ENCODE data around the gene SRMS.

SRMS gene

DNA sequence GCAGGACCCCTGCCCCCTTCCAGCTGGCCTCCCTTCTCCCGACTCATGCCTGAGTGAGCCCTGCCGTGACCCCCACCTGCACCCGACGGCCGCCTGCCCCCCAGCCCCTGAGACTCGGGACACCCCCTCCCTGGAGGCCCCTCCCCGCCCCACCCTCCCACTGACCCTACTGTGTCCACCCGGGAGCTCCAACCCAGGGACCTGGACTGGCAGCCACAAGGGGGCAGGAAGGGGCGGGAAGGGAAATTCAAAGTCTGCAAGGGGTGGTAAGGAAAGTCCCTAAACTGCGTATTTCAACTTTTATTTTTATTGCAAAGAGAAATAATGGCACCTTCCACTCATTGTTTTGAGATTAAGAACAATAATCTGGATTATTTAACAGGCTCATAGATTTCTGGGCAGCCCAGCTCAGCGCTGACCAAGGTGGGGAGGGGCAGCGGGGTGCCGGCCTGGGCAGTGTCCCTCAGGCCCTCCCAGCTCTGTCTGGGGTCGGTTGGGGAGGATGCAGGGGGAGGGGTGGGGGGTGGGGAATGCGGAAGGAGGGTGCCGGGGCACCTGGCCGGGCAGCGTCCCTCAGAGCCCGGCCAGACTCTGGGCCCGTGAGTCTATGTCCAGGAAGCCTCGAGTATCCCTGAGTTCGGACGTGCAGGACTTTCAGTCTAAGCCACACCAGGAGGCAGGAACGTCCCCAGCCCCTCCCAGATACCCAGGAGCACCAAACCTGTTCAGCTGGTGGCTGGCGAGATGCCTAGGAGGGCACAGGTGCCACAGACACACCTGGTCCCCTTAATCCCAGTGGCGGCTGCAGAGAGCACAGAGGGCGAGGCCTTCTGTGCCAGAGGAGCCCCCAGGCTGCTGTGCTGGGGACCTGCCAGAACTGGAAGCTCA is 9.1 kb downstream of the SRMS start:
- H3K9ac ChIP-seq (ENCODE audit: low read depth, low read length), result no peak overlapping the region
- no peaks in the 10 kb centered on the region for H3K27me3 ChIP-seq (ENCODE audit: insufficient read depth, low read length)
- H3K36me3 ChIP-seq (ENCODE audit: insufficient read depth, low read length), result no peaks in the 10 kb centered on the region
- H3K9me3 ChIP-seq (ENCODE audit: insufficient read depth, low read depth, low read length), result no peaks in the 10 kb centered on the region
- WGBS, result 61% methylated on average over 21 of the region's 27 CpGs
- H3K27ac ChIP-seq (ENCODE audit: low read depth, low read length), result no peak overlapping the region
- H3K4me3 ChIP-seq (ENCODE audit: low read length), result peak overlapping the region; percentile 49
- no peaks in the 10 kb centered on the region for H3K4me1 ChIP-seq (ENCODE audit: insufficient read depth, low read length)

DNA sequence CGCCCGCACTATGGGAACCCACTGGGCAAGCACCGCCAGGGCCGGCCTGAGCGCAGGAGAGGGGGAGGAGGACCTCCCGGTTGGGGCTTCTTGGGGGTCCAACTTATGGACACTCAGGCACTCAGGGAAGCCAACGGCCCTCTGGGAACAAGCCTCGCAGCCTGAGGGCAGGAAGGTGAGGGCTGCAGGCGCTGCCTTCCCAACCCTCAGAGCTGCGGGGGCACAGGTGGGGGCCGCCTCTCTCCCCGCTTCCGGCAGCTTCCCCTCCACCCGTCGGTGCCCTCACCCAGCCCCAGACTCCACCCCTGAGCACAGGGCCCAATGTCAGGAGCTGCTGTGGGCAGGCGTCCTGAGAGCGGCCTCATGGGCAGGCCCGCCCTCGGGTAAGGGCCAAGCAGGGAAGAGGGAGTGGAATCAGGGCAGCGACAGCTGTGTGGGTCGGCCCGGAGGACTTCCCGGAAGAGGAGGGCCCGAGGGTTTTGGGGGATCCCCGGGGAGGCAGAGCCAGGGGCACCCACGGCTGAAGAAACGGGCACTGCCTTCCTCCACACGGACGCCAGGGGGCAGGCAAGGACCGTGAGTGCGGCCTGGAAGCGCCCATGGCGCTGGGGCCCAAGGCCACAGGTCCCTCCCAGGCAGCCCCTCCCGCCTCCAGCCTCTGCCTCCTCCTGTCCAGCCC is 9.9 kb downstream of the SRMS start:
- Histone ChIP-seq H3K27me3 (ENCODE audit: insufficient read depth, low read length) (no peaks in the 10 kb centered on the region), H3K27ac (ENCODE audit: low read depth, low read length) (peak overlapping the region; percentile 25; the same call in 1 of the 2 replicates), H3K9me3 (ENCODE audit: insufficient read depth, low read depth, low read length) (no peaks in the 10 kb centered on the region), H3K4me1 (ENCODE audit: insufficient read depth, low read length) (no peaks in the 10 kb centered on the region), H3K36me3 (ENCODE audit: insufficient read depth, low read length) (no peaks in the 10 kb centered on the region), H3K9ac (ENCODE audit: low read depth, low read length) (peak overlapping the region; percentile 53; the same call in 1 of the 2 replicates), H3K4me3 (ENCODE audit: low read length) (peak overlapping the region; percentile 49)
- 26% methylated on average over 34 of the region's 34 CpGs for WGBS

DNA sequence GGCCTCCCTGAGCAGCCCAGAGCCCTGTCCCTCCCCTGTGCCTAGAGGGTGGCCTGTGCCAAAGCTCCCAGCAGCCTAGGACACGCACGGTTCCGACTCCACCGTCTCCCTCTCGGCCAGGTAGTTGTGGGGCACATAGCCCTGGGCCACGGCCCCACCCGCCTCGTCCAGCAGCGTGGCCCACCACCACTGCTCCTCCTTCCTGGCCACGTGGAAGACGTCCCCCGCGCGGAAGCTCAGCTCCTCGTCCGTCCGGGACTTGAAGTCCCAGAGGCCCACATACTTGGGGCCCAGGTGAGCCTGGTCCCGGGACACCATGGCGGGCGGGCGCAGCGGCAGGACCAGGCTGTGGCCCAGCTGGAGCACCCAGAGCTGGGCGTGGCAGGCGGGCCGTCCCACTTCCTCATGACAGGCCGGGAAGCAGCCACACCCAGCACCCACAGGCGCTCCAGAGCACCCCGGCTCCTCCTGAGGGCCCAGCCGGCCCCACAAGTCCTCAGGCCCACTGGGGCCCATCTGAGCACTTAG is 10.5 kb downstream of the SRMS start, which contains the start of gene PTK6:
TSS of gene PTK6 (minus strand) at position 380 of the 528 bp plus-strand sequence. CDS start at position 318, 62 bp downstream.
- H3K4me3 ChIP-seq (ENCODE audit: low read length), result peak within 1 kb of the TSS; percentile 49
- H3K4me1 ChIP-seq (ENCODE audit: insufficient read depth, low read length), result no peaks in the 10 kb centered on the region
- H3K36me3 ChIP-seq (ENCODE audit: insufficient read depth, low read length), result no peaks in the 10 kb centered on the region
- no peaks in the 10 kb centered on the region for H3K27me3 ChIP-seq (ENCODE audit: insufficient read depth, low read length)
- H3K27ac ChIP-seq (ENCODE audit: low read depth, low read length), result peak within 1 kb of the TSS; percentile 25; the same call in 1 of the 2 replicates
- H3K9me3 ChIP-seq (ENCODE audit: insufficient read depth, low read depth, low read length), result no peaks in the 10 kb centered on the region
- WGBS, result 92% methylated on average over 29 of the region's 29 CpGs
- H3K9ac ChIP-seq (ENCODE audit: low read depth, low read length), result peak within 1 kb of the TSS; percentile 53; the same call in 1 of the 2 replicates

DNA sequence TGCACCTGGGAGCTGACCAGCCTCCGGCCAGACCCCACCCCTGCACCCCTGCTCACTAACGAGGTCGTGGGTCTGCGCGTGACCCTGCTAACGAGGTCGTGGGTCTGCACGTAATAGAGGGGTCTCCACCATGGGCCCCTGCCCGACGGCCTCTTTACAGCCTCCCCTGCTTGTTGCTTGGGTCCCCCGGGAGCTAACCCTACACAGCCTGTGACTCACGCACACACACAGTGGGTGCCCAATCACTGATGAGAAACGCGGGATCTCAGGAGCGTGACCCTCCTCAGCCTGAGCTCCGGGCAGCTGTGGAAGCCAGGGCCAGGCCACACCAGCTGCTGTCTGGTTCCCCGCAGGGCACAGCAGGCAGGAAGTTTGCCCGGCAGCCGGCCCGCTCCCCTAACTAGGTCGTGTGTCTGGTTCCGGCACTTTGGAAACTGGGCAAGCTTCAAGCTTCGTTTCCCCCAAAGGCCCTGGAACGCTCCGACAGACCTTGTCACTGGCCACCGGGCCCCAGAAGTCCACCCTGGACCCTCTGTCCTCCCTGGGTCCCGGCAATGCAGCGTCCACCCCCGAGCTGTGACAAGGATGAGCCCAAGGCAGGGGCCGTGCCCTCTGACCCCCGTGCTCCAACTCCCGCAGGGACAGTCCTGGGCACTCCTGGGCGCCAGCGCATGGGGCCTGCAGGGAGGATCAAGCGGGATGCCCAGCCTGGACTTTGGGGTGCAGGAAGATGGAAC is 11.1 kb downstream of the SRMS start:
- Histone ChIP-seq H3K9me3 (ENCODE audit: insufficient read depth, low read depth, low read length) (no peaks in the 10 kb centered on the region), H3K27ac (ENCODE audit: low read depth, low read length) (no peak overlapping the region), H3K4me1 (ENCODE audit: insufficient read depth, low read length) (no peaks in the 10 kb centered on the region), H3K27me3 (ENCODE audit: insufficient read depth, low read length) (no peaks in the 10 kb centered on the region), H3K9ac (ENCODE audit: low read depth, low read length) (no peak overlapping the region), H3K4me3 (ENCODE audit: low read length) (no peak overlapping the region), H3K36me3 (ENCODE audit: insufficient read depth, low read length) (no peaks in the 10 kb centered on the region)
- WGBS, result 89% methylated on average over 35 of the region's 35 CpGs

DNA sequence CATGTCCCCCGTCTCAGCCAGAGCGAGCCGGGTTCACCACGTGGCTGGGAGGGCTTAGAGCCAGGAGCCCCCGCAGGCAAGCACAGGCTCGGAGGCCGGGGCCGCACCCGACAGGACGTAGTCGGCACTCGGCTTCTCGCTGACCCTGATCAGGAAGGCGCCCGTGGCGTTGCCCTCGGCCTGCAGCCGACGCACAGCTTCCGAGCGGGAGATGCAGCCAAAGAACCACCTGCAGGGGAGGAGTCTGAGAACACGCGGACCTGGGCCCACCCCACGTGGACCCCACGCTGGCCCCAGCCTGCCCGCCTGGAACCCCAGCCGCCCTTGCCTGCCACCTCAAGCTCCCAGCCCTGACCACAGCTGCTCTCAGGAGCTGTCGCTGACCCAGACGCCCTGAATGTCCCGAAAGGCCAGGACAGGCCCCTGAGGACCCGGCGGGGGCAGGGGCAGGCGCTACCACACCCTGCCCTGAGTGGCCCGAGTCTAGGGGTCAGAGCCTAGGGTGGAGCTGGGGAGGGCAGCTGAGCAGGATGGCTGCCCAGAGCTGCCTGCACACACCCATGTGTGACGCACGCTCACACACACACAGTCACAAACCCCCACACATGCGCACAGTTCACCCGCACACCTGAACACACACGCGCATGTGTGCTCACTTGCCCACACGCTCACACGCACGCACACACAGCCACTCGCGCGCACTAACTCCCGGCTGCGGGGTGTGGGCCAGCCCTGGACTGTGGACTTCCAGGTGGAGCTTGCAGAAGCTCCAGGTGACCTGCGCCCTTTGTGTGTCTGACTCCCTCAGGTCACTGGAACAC is 12.5 kb downstream of the SRMS start:
- Histone ChIP-seq H3K27me3 (ENCODE audit: insufficient read depth, low read length) (no peaks in the 10 kb centered on the region), H3K27ac (ENCODE audit: low read depth, low read length) (no peak overlapping the region), H3K36me3 (ENCODE audit: insufficient read depth, low read length) (no peaks in the 10 kb centered on the region), H3K9me3 (ENCODE audit: insufficient read depth, low read depth, low read length) (no peaks in the 10 kb centered on the region), H3K4me3 (ENCODE audit: low read length) (no peak overlapping the region), H3K4me1 (ENCODE audit: insufficient read depth, low read length) (no peaks in the 10 kb centered on the region), H3K9ac (ENCODE audit: low read depth, low read length) (no peak overlapping the region)
- 91% methylated on average over 49 of the region's 49 CpGs for WGBS

DNA sequence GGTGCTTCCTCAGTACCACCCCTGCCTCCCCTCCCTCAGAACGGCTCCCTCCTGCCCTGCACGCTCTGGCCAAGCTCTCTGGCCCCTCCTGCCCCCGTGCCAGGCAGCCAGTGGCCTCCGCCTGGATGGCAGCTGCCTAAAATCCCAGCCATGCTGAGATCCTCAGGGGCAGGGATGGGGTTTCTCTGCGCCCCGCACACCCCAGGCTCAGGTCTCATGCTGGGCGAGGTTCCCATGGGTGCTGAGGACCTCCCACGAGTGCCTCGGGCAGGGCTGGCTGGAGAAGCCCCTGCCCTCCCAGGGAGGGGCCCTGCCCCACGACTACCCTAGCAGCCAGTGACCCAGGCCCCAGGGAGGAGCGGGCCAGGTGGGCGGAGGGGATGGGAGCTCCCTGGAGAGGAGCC is 13.1 kb downstream of the SRMS start:
- Histone ChIP-seq H3K4me1 (ENCODE audit: insufficient read depth, low read length) (no peaks in the 10 kb centered on the region), H3K27ac (ENCODE audit: low read depth, low read length) (no peak overlapping the region), H3K9ac (ENCODE audit: low read depth, low read length) (no peak overlapping the region), H3K4me3 (ENCODE audit: low read length) (no peak overlapping the region), H3K36me3 (ENCODE audit: insufficient read depth, low read length) (no peaks in the 10 kb centered on the region), H3K27me3 (ENCODE audit: insufficient read depth, low read length) (no peaks in the 10 kb centered on the region), H3K9me3 (ENCODE audit: insufficient read depth, low read depth, low read length) (no peaks in the 10 kb centered on the region)
- 91% methylated on average over 12 of the region's 12 CpGs for WGBS

DNA sequence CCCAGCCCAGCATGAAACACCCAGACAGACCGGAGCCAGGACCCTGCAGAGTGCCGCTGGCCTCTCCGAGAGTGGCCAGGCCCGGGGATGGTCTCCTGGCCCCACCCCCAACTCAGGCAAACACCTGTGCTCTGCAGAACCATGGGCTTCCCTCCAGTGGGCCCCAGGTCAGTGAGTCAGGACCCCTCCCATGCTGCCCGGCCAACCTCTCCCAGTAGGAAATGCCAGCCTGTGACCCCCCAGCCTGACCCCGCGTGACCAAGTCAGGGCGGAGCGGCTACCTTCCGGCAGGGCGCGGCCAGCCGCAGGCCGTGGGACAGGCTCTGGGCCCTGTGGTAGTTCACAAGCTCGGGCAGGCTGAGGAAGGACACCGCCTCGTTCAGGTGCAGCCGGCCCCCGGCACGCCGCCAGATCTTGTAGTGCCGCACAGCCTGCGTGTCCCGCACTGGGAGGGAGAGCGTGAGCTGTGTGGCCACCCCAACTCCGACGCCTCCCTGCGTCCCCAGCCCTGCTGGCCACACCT is 13.6 kb downstream of the SRMS start:
- WGBS, result 92% methylated on average over 28 of the region's 28 CpGs
- H3K36me3 ChIP-seq (ENCODE audit: insufficient read depth, low read length), result no peaks in the 10 kb centered on the region
- H3K9me3 ChIP-seq (ENCODE audit: insufficient read depth, low read depth, low read length), result no peaks in the 10 kb centered on the region
- H3K4me1 ChIP-seq (ENCODE audit: insufficient read depth, low read length), result no peaks in the 10 kb centered on the region
- no peak overlapping the region for H3K27ac ChIP-seq (ENCODE audit: low read depth, low read length)
- H3K4me3 ChIP-seq (ENCODE audit: low read length), result no peak overlapping the region
- H3K27me3 ChIP-seq (ENCODE audit: insufficient read depth, low read length), result no peaks in the 10 kb centered on the region
- no peak overlapping the region for H3K9ac ChIP-seq (ENCODE audit: low read depth, low read length)

DNA sequence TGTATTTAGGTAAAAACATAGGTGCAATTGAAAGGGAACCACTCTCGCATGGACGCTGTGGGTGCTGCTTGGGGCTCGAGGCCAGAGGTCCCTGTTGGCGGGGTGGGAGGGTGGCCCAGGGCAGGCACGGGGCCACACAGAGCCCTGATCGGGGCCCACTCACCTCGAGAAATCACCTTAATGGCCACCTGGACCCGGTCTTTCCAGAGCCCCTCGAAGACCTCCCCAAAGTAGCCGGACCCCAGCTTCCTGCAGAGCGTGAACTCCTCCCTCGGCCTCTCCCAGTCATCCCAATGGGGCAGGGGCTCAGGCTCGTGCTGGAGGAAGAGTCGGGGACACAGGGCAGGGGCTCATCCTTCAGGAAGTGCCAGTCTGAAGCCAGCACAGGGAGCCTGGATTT is 14.2 kb downstream of the SRMS start:
- Histone ChIP-seq H3K36me3 (ENCODE audit: insufficient read depth, low read length) (no peaks in the 10 kb centered on the region), H3K9ac (ENCODE audit: low read depth, low read length) (no peak overlapping the region), H3K4me1 (ENCODE audit: insufficient read depth, low read length) (no peaks in the 10 kb centered on the region), H3K4me3 (ENCODE audit: low read length) (no peak overlapping the region), H3K27me3 (ENCODE audit: insufficient read depth, low read length) (no peaks in the 10 kb centered on the region), H3K9me3 (ENCODE audit: insufficient read depth, low read depth, low read length) (no peaks in the 10 kb centered on the region), H3K27ac (ENCODE audit: low read depth, low read length) (no peak overlapping the region)
- 91% methylated on average over 14 of the region's 14 CpGs for WGBS

DNA sequence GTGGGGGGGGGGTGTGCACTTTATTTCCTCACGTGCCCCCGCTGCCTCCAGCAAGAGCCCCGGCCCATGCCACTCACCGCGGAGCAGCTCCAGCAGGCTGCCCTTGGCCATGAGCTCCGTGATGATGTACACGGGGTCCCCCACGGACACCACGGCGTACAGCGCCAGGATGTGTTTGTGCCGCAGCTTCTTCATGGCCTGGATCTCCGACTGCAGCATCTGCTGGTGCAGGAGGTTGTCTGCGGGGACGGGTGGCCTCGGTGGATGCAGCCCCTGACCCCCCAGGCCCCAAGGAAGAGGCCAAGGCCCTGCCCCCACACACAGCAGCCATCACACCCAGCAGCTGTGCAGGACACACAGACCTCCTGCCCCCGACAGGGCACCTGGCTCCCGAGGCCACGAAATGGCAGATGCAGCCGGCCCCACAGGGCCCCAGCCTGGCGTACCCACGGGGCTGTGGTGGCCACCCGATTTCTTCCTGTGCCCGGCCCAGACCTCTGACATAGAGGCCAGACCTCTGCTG is 15.0 kb downstream of the SRMS start:
- Histone ChIP-seq H3K36me3 (ENCODE audit: insufficient read depth, low read length) (no peaks in the 10 kb centered on the region), H3K4me3 (ENCODE audit: low read length) (no peak overlapping the region), H3K27me3 (ENCODE audit: insufficient read depth, low read length) (no peaks in the 10 kb centered on the region), H3K4me1 (ENCODE audit: insufficient read depth, low read length) (no peaks in the 10 kb centered on the region), H3K27ac (ENCODE audit: low read depth, low read length) (no peak overlapping the region), H3K9me3 (ENCODE audit: insufficient read depth, low read depth, low read length) (no peaks in the 10 kb centered on the region), H3K9ac (ENCODE audit: low read depth, low read length) (no peak overlapping the region)
- WGBS, result 93% methylated on average over 24 of the region's 24 CpGs
